H9 (cell line): Measurements from ENCODE around the gene CYB5A. TPM values are rescaled to one million over a fixed set of nuclear protein-coding genes. Genes with fewer than 3 reads are reported as not detected.

Experiments used
- DNase-seq: peaks from one replicate; pipeline ENCODE4 v3.0.0-alpha.2; 2017
- H2AFZ ChIP-seq: one replicate; pipeline ENCODE4 v1.6.1; 2013; ENCODE audit warnings: mild to moderate bottlenecking, low read length, control low read depth, moderate library complexity
- H2AK5ac ChIP-seq: 2 replicates; pipeline ENCODE4 v1.6.1; 2013; ENCODE audit warnings: low read length, control low read depth, mixed read lengths; ENCODE audit not compliant: insufficient read length
- H2BK120ac ChIP-seq: one replicate; pipeline ENCODE4 v1.6.1; 2013; ENCODE audit warnings: low read depth, mild to moderate bottlenecking, low read length, control low read depth, inconsistent platforms; ENCODE audit not compliant: poor library complexity, severe bottlenecking
- H2BK12ac ChIP-seq: 2 replicates; pipeline ENCODE4 v1.6.1; 2013; ENCODE audit warnings: low read length, control low read depth, mixed read lengths, low read depth; ENCODE audit not compliant: insufficient read length
- H2BK15ac ChIP-seq: 2 replicates; pipeline ENCODE4 v1.6.1; 2013; ENCODE audit warnings: low read depth, low read length, control low read depth
- H2BK20ac ChIP-seq: one replicate; pipeline ENCODE4 v1.6.1; 2013; ENCODE audit warnings: low read depth, mild to moderate bottlenecking, low read length, control low read depth, inconsistent platforms; ENCODE audit not compliant: poor library complexity, severe bottlenecking
- H2BK5ac ChIP-seq: 2 replicates; pipeline ENCODE4 v1.6.1; 2013; ENCODE audit warnings: low read length, control low read depth, mixed read lengths; ENCODE audit not compliant: insufficient read length
- H3K14ac ChIP-seq: 2 replicates; pipeline ENCODE4 v1.6.1; 2013; ENCODE audit warnings: low read length, control low read depth; ENCODE audit not compliant: insufficient read depth
- H3K18ac ChIP-seq: 2 replicates; pipeline ENCODE4 v1.6.1; 2013; ENCODE audit warnings: low read depth, mild to moderate bottlenecking, mixed read lengths, low read length, control low read depth; ENCODE audit not compliant: insufficient read length
- H3K23ac ChIP-seq: 2 replicates; pipeline ENCODE4 v1.6.1; 2013; ENCODE audit warnings: low read length, control low read depth, mixed read lengths, low read depth; ENCODE audit not compliant: insufficient read length
- H3K23me2 ChIP-seq: 2 replicates; pipeline ENCODE4 v1.6.1; 2013; ENCODE audit warnings: low read depth, mild to moderate bottlenecking, mixed read lengths, low read length, control low read depth; ENCODE audit not compliant: insufficient read length, poor library complexity, severe bottlenecking
- H3K27ac ChIP-seq: 2 replicates; pipeline ENCODE4 v1.5.1; 2013; ENCODE audit warnings: low read length, control low read depth, mixed read lengths, low read depth; ENCODE audit not compliant: insufficient read length
- H3K27me3 ChIP-seq: 2 replicates; pipeline ENCODE4 v1.6.1; 2013; ENCODE audit warnings: low read length, control low read depth, inconsistent platforms; ENCODE audit not compliant: insufficient read depth
- H3K4ac ChIP-seq: 2 replicates; pipeline ENCODE4 v1.6.1; 2013; ENCODE audit warnings: low read depth, mild to moderate bottlenecking, control low read depth, inconsistent platforms, low read length, moderate library complexity
- H3K4me1 ChIP-seq: 2 replicates; pipeline ENCODE4 v1.6.1; 2013; ENCODE audit warnings: low read length, control low read depth, inconsistent platforms; ENCODE audit not compliant: insufficient read depth
- H3K4me2 ChIP-seq: 2 replicates; pipeline ENCODE4 v1.6.1; 2013; ENCODE audit warnings: low read length, control low read depth, mixed read lengths; ENCODE audit not compliant: insufficient read length, insufficient read depth
- H3K56ac ChIP-seq: 2 replicates; pipeline ENCODE4 v1.6.1; 2013; ENCODE audit warnings: low read depth, mild to moderate bottlenecking, mixed read lengths, low read length, control low read depth; ENCODE audit not compliant: insufficient read length
- H3K79me1 ChIP-seq: 2 replicates; pipeline ENCODE4 v1.6.1; 2013; ENCODE audit warnings: low read depth, mild to moderate bottlenecking, moderate library complexity, low read length, control low read depth, inconsistent platforms; ENCODE audit not compliant: insufficient read depth, poor library complexity, severe bottlenecking
- H3K79me2 ChIP-seq: 2 replicates; pipeline ENCODE4 v1.6.1; 2013; ENCODE audit warnings: low read length, control low read depth, inconsistent platforms; ENCODE audit not compliant: insufficient read depth
- H3K9ac ChIP-seq: 2 replicates; pipeline ENCODE4 v1.6.1; 2013; ENCODE audit warnings: low read length, control low read depth, mixed read lengths; ENCODE audit not compliant: insufficient read length; ENCODE audit errors: extremely low read depth
- H3K9me3 ChIP-seq: one replicate; pipeline ENCODE4 v1.6.1; 2013; ENCODE audit warnings: low read depth, low read length, inconsistent platforms; ENCODE audit not compliant: control insufficient read depth
- H3T11ph ChIP-seq: one replicate; pipeline ENCODE4 v1.6.1; 2013; ENCODE audit warnings: mild to moderate bottlenecking, low read length, control low read depth, inconsistent platforms
- H4K20me1 ChIP-seq: one replicate; pipeline ENCODE4 v1.6.1; 2013; ENCODE audit not compliant: control insufficient read depth, insufficient read length, insufficient read depth
- H4K5ac ChIP-seq: 2 replicates; pipeline ENCODE4 v1.6.1; 2013; ENCODE audit warnings: low read depth, mild to moderate bottlenecking, mixed read lengths, low read length, control low read depth; ENCODE audit not compliant: insufficient read length
- H4K8ac ChIP-seq: replicated peaks from 2 replicates; pipeline ENCODE4 v1.6.1; 2013; ENCODE audit warnings: low read length, control low read depth, mixed read lengths, low read depth; ENCODE audit not compliant: insufficient read length
- H4K91ac ChIP-seq: 2 replicates; pipeline ENCODE4 v1.6.1; 2013; ENCODE audit warnings: low read depth, mild to moderate bottlenecking, moderate library complexity, mixed read lengths, low read length, control low read depth; ENCODE audit not compliant: insufficient read length
- H3K27ac Mint-ChIP-seq, 3 experiments: 2 replicates in 2 of 3; 3 replicates in 1 of 3; pipeline ENCODE4 v1.8.0; 2020 to 2021; ENCODE audit warnings: mixed read lengths in 3 of 3, mild to moderate bottlenecking in 1 of 3, moderate library complexity in 1 of 3
- H3K27me3 Mint-ChIP-seq: 2 replicates; pipeline ENCODE4 v1.8.0; 2021; ENCODE audit warnings: low read depth, mild to moderate bottlenecking, moderate library complexity, mixed read lengths
- H3K36me3 Mint-ChIP-seq, 3 experiments: 2 replicates in 2 of 3; 3 replicates in 1 of 3; pipeline ENCODE4 v1.8.0; 2020 to 2021; ENCODE audit warnings: low read depth in 3 of 3, mixed read lengths in 3 of 3; ENCODE audit not compliant: insufficient read depth in 1 of 3
- H3K4me1 Mint-ChIP-seq, 2 experiments: 2 replicates each; pipeline ENCODE4 v1.8.0; 2020; ENCODE audit warnings: mixed read lengths in 2 of 2
- H3K4me3 Mint-ChIP-seq, 2 experiments: 2 replicates in 1 of 2; 3 replicates in 1 of 2; pipeline ENCODE4 v1.8.0; 2020 to 2021; ENCODE audit warnings: mild to moderate bottlenecking in 2 of 2, mixed read lengths in 2 of 2, moderate library complexity in 1 of 2
- H3K9me3 Mint-ChIP-seq, 2 experiments: 2 replicates in 1 of 2; 3 replicates in 1 of 2; pipeline ENCODE4 v1.8.0; 2020; ENCODE audit warnings: mild to moderate bottlenecking in 2 of 2, mixed read lengths in 2 of 2, moderate library complexity in 1 of 2
- WGBS: extraction: QIAGEN DNeasy Blood & Tissue Kit; methylation state at CpG from one replicate; pipeline ENCODE4 v1.1.7; 2013; ENCODE audit warnings: missing lambda C conversion rate, low lambda C conversion rate, mixed read lengths; ENCODE audit not compliant: insufficient read length; ENCODE audit errors: extremely low coverage; 5-methylcytosine and 5-hydroxymethylcytosine counted together
- total RNA-seq: library from RNA; stranded (reverse); gene quantifications from 2 replicates; pipeline ENCODE4 v1.2.1, GENCODE V29; 2021
- TF ChIP-seq, protein P1 (sequence below): fragments of 200-600 bp; sonication (generic); conservative IDR thresholded peaks from 3 replicates; pipeline ENCODE4 v1.8.0; 2021; ENCODE audit warnings: antibody characterized with exemption, mild to moderate bottlenecking

Gene CYB5A
- total RNA-seq, 1 experiment from 2014 or later = 93.2 TPM

DNA sequence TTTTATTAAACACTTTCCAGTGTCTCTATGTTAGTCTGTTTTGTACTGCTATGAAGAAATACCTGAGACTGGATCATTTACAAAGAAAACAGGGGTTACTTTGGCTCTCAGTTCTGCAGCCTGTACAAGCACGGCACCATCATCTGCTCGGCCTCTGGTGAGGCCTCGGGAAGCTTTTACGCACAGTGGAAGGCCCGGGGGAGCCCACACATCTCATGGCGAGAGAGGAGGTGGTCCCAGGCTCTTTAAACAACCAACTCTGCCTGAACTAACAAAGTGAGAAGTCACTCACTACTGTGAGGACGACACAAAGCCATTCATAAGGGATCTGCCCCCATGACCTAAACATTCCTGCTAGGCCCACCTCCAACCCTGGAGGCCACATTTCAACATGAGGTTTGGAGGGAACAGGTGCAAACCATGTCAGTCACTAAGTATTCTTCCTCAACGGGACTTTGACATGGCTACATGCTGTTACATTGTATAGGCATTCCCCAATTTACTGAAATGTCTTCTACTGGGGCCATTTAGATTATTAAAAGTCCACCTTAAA, 26.1 kb downstream of the CYB5A start:
- no peak overlapping the region for H3K27ac Mint-ChIP-seq
- H4K20me1 ChIP-seq = no peaks in the 10 kb centered on the region

More for the DNA sequence above, 26.1 kb downstream of the CYB5A start:
- Histone ChIP-seq H3K27ac (no peak overlapping the region), H4K91ac (no peak overlapping the region), H4K5ac (no peak overlapping the region), H3K56ac (no peak overlapping the region), H3K23ac (no peak overlapping the region), H3K14ac (no peak overlapping the region), H2AK5ac (no peak overlapping the region), H2AFZ (no peak overlapping the region), H3K4me2 (no peak overlapping the region), H3K18ac (no peak overlapping the region), H3K79me1 (no peaks in the 10 kb centered on the region), H3K79me2 (peaks cover 11% of the 10 kb centered on the region; the same call in 1 of the 2 replicates), H2BK5ac (no peak overlapping the region), H3K4me1 (peaks cover 4% of the 10 kb centered on the region; the same call in 1 of the 2 replicates), H4K8ac (no peak overlapping the region), H3K9ac (no peak overlapping the region), H2BK15ac (no peak overlapping the region), H2BK12ac (no peak overlapping the region), H2BK20ac (no peak overlapping the region), H3K9me3 (no peaks in the 10 kb centered on the region), H2BK120ac (no peak overlapping the region), H3K23me2 (no peaks in the 10 kb centered on the region), H3K4ac (no peak overlapping the region), H3K27me3 (no peaks in the 10 kb centered on the region), H3T11ph (no peak overlapping the region)
- no peak for DNase-seq
- H3K4me3 Mint-ChIP-seq = no peak overlapping the region
- WGBS = no CpG with 5 or more reads among the region's 8 CpGs
- H3K9me3 Mint-ChIP-seq = no peaks in the 10 kb centered on the region
- H3K36me3 Mint-ChIP-seq = peaks cover 14 to 20% (median 19%) of the 10 kb centered on the region in 3 experiments
- H3K27me3 Mint-ChIP-seq = no peaks in the 10 kb centered on the region
- peaks cover 14 to 22% of the 10 kb centered on the region in 2 experiments for H3K4me1 Mint-ChIP-seq
- TF ChIP-seq, protein P1, sequence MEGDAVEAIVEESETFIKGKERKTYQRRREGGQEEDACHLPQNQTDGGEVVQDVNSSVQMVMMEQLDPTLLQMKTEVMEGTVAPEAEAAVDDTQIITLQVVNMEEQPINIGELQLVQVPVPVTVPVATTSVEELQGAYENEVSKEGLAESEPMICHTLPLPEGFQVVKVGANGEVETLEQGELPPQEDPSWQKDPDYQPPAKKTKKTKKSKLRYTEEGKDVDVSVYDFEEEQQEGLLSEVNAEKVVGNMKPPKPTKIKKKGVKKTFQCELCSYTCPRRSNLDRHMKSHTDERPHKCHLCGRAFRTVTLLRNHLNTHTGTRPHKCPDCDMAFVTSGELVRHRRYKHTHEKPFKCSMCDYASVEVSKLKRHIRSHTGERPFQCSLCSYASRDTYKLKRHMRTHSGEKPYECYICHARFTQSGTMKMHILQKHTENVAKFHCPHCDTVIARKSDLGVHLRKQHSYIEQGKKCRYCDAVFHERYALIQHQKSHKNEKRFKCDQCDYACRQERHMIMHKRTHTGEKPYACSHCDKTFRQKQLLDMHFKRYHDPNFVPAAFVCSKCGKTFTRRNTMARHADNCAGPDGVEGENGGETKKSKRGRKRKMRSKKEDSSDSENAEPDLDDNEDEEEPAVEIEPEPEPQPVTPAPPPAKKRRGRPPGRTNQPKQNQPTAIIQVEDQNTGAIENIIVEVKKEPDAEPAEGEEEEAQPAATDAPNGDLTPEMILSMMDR = no peak
